Trophoblast cell (in vitro differentiated cells and primary cell): ENCODE measurements around the gene THUMPD1.
"Not testable (repeated sequence)": the region's sequence is repeated elsewhere in the genome, so short reads cannot be mapped to it uniquely, and the experiment has no call there.

Source experiments
- DNase-seq, 2 donors: peaks; one replicate each; pipeline ENCODE4 v3.0.0-alpha.2; 2016
- H2AFZ ChIP-seq: 2 replicates; pipeline ENCODE4 v1.6.1; 2013; ENCODE audit warnings: low read length, moderate library complexity, mild to moderate bottlenecking; ENCODE audit not compliant: insufficient read depth, poor library complexity
- H2AK5ac ChIP-seq: 2 replicates; pipeline ENCODE4 v1.6.1; 2013; ENCODE audit warnings: mild to moderate bottlenecking, low read length
- H2BK120ac ChIP-seq: 2 replicates; pipeline ENCODE4 v1.6.1; 2013; ENCODE audit warnings: low read length, mild to moderate bottlenecking, moderate library complexity; ENCODE audit not compliant: insufficient read depth, poor library complexity
- H2BK12ac ChIP-seq: 2 replicates; pipeline ENCODE4 v1.6.1; 2013; ENCODE audit warnings: mild to moderate bottlenecking, low read length, moderate library complexity
- H2BK5ac ChIP-seq: 2 replicates; pipeline ENCODE4 v1.6.1; 2013; ENCODE audit warnings: low read length, low read depth, moderate library complexity, mild to moderate bottlenecking; ENCODE audit not compliant: poor library complexity
- H3K14ac ChIP-seq: 2 replicates; pipeline ENCODE4 v1.6.1; 2013; ENCODE audit warnings: mild to moderate bottlenecking, low read length
- H3K18ac ChIP-seq: 2 replicates; pipeline ENCODE4 v1.6.1; 2013; ENCODE audit warnings: mild to moderate bottlenecking, low read length
- H3K23ac ChIP-seq: 2 replicates; pipeline ENCODE4 v1.6.1; 2013; ENCODE audit warnings: low read length
- H3K27ac ChIP-seq: 2 replicates; pipeline ENCODE4 v1.5.1; 2013; ENCODE audit warnings: low read depth, mild to moderate bottlenecking, inconsistent platforms, low read length, moderate library complexity
- H3K27me3 ChIP-seq: 2 replicates; pipeline ENCODE4 v1.6.1; 2013; ENCODE audit warnings: inconsistent platforms, mild to moderate bottlenecking, low read length, moderate library complexity; ENCODE audit not compliant: insufficient read depth
- H3K36me3 ChIP-seq, 2 experiments: 1 replicate in 1 of 2; 2 replicates in 1 of 2; pipeline ENCODE4 v1.6.1; 2013; ENCODE audit warnings: low read length in 2 of 2, mild to moderate bottlenecking in 2 of 2, moderate library complexity in 1 of 2; ENCODE audit not compliant: insufficient read depth in 2 of 2, control insufficient read depth in 1 of 2
- H3K4ac ChIP-seq: 2 replicates; pipeline ENCODE4 v1.6.1; 2013; ENCODE audit warnings: low read depth, mild to moderate bottlenecking, low read length, moderate library complexity
- H3K4me1 ChIP-seq, 2 experiments: 1 replicate in 1 of 2; 2 replicates in 1 of 2; pipeline ENCODE4 v1.6.1; 2013; ENCODE audit warnings: low read length in 2 of 2, mild to moderate bottlenecking in 2 of 2, moderate library complexity in 1 of 2; ENCODE audit not compliant: insufficient read depth in 2 of 2, control insufficient read depth in 1 of 2
- H3K4me2 ChIP-seq: 2 replicates; pipeline ENCODE4 v1.6.1; 2013; ENCODE audit warnings: inconsistent platforms, mild to moderate bottlenecking, low read length, moderate library complexity
- H3K4me3 ChIP-seq: 2 replicates; pipeline ENCODE4 v1.5.1; 2013; ENCODE audit warnings: mild to moderate bottlenecking, low read depth, low read length, inconsistent platforms
- H3K79me1 ChIP-seq: one replicate; pipeline ENCODE4 v1.6.1; 2013; ENCODE audit warnings: low read length
- H3K79me2 ChIP-seq: 2 replicates; pipeline ENCODE4 v1.6.1; 2013; ENCODE audit warnings: low read length, mild to moderate bottlenecking; ENCODE audit not compliant: control insufficient read depth, insufficient read depth, poor library complexity
- H3K9ac ChIP-seq: 2 replicates; pipeline ENCODE4 v1.6.1; 2013; ENCODE audit warnings: mild to moderate bottlenecking, low read length
- H3K9me3 ChIP-seq: 2 replicates; pipeline ENCODE4 v1.6.1; 2013; ENCODE audit warnings: low read depth, mild to moderate bottlenecking, control low read depth, inconsistent platforms, low read length; ENCODE audit not compliant: insufficient read depth
- H4K12ac ChIP-seq: 2 replicates; pipeline ENCODE4 v1.6.1; 2013; ENCODE audit warnings: low read depth, mild to moderate bottlenecking, low read length, moderate library complexity
- H4K8ac ChIP-seq: 2 replicates; pipeline ENCODE4 v1.6.1; 2013; ENCODE audit warnings: low read depth, mild to moderate bottlenecking, low read length, moderate library complexity
- H4K91ac ChIP-seq: one replicate; pipeline ENCODE4 v1.6.1; 2013; ENCODE audit warnings: low read depth, mild to moderate bottlenecking, low read length, moderate library complexity
- WGBS: extraction: QIAGEN DNeasy Blood & Tissue Kit; methylation state at CpG from one replicate; pipeline ENCODE4 v1.1.7; 2013; ENCODE audit warnings: missing lambda C conversion rate; ENCODE audit not compliant: insufficient read length, insufficient coverage; ENCODE audit errors: extremely low coverage; 5-methylcytosine and 5-hydroxymethylcytosine counted together

Gene THUMPD1

DNA sequence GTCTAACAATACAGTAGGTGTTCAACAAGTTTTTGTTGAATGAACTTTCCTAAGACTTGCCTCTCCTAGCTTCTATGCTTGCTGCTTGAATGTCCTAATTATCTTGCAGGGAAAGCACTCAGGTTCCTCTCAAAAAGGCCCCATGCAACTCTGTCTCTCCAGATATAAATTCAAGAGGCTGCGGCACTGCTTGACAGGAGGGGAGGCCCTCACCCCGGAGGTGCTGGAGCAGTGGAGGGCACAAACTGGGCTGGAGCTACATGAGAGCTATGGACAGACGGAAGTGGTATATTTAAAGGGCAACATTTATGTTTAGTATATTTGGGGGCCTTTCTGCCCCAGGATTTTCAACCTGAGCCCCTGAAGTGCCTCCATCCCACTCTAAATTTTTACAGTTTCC is 14.4 kb downstream of the THUMPD1 start:
- Histone ChIP-seq H2AFZ (no peak overlapping the region), H4K8ac (no peak overlapping the region), H3K9me3 (no peaks in the 10 kb centered on the region), H3K18ac (no peak overlapping the region), H3K4me1 (no peaks in the 10 kb centered on the region), H4K12ac (no peak overlapping the region), H4K91ac (no peak overlapping the region), H2BK120ac (no peak overlapping the region), H3K14ac (no peak overlapping the region), H2BK5ac (no peak overlapping the region), H3K9ac (no peak overlapping the region), H2BK12ac (no peak overlapping the region), H2AK5ac (no peak overlapping the region), H3K27ac (no peak overlapping the region), H3K79me2 (no peaks in the 10 kb centered on the region), H3K27me3 (no peaks in the 10 kb centered on the region), H3K4me2 (no peak overlapping the region), H3K23ac (no peak overlapping the region), H3K79me1 (no peaks in the 10 kb centered on the region), H3K4ac (no peak overlapping the region), H3K4me3 (no peak overlapping the region), H3K36me3 (no peaks in the 10 kb centered on the region)
- DNase-seq: no peak
- no CpG with 5 or more reads among the region's 3 CpGs for WGBS

DNA sequence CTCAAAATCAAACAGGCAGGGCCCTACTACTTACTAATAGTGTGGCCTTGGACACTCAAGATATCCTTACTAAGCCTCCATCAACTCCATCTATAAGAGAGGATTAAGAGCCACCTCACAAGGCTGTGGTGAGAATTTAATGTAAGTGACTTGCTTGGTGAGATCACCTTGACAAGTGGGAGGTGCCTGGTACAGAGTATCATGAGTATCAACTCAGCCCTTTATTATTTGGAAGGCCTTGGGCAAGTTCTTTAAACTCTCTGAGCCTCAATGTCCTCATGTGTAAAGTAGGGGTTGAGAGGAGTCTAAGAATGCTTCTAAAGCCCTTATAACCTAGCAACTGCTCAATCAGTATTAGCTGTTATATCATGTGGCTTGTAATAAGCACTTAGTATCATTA is 15.0 kb downstream of the THUMPD1 start:
- no peaks in the 10 kb centered on the region for H3K4me1 ChIP-seq
- H3K18ac ChIP-seq: no peak overlapping the region
- no peak overlapping the region for H3K9ac ChIP-seq
- no peak overlapping the region for H3K4me3 ChIP-seq
- H3K79me1 ChIP-seq: no peaks in the 10 kb centered on the region
- no peaks in the 10 kb centered on the region for H3K27me3 ChIP-seq
- no peak overlapping the region for H3K14ac ChIP-seq
- DNase-seq: no peak
- H3K23ac ChIP-seq: no peak overlapping the region
- H4K12ac ChIP-seq: no peak overlapping the region
- H2AK5ac ChIP-seq: no peak overlapping the region
- H3K79me2 ChIP-seq: no peaks in the 10 kb centered on the region
- H2BK12ac ChIP-seq: no peak overlapping the region
- H4K91ac ChIP-seq: no peak overlapping the region
- no peak overlapping the region for H3K4ac ChIP-seq
- no peak overlapping the region for H2AFZ ChIP-seq
- no peak overlapping the region for H2BK5ac ChIP-seq
- no peak overlapping the region for H3K4me2 ChIP-seq
- H2BK120ac ChIP-seq: no peak overlapping the region
- H3K36me3 ChIP-seq: no peaks in the 10 kb centered on the region
- H4K8ac ChIP-seq: no peak overlapping the region
- no peaks in the 10 kb centered on the region for H3K9me3 ChIP-seq
- H3K27ac ChIP-seq: no peak overlapping the region

- Histone ChIP-seq H3K79me1 (no peaks in the 10 kb centered on the region), H3K79me2 (no peaks in the 10 kb centered on the region), H3K4ac (no peak overlapping the region), H3K36me3 (no peaks in the 10 kb centered on the region), H3K4me3 (no peak overlapping the region), H3K4me2 (no peak overlapping the region), H3K23ac (no peak overlapping the region), H3K4me1 (no peaks in the 10 kb centered on the region), H3K9me3 (peaks cover 2% of the 10 kb centered on the region), H3K14ac (no peak overlapping the region), H2BK120ac (no peak overlapping the region), H2AFZ (no peak overlapping the region), H3K27ac (no peak overlapping the region), H3K18ac (no peak overlapping the region), H4K12ac (no peak overlapping the region), H3K27me3 (no peaks in the 10 kb centered on the region), H3K9ac (no peak overlapping the region), H2BK12ac (no peak overlapping the region), H2AK5ac (no peak overlapping the region), H2BK5ac (no peak overlapping the region), H4K91ac (no peak overlapping the region), H4K8ac (no peak overlapping the region)
- WGBS: no CpG with 5 or more reads among the region's 4 CpGs
- DNase-seq: no peak
Measured at GRCh38 chr16:20720251-20720650, 21.4 kb downstream of the THUMPD1 start.

DNA sequence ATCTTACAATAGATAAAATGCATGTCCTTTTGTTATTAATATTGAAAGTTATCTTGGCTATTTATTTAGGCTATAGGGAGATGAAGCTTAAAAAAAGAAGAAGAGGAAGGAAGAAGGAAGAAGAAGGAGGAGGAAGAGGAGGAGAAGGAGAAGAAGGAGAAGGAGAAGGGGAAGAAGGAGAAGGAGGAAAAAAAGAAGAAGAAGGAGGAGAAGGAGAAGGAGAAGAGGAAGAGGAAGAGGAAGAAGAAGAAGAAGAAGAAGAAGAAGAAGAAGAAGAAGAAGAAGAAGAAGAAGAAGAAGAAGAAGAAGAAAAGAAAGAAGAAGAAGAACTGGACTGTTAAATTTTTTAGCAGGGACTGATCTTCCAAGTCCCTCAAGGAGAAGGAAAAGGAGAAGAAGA is 23.9 kb downstream of the THUMPD1 start:
- H3K4me1 ChIP-seq, H3K79me1 ChIP-seq, DNase-seq: not testable (repeated sequence)

More for the DNA sequence above, 23.9 kb downstream of the THUMPD1 start:
- not testable (repeated sequence) for H3K79me2 ChIP-seq, H3K36me3 ChIP-seq, H3K4me2 ChIP-seq, H3K4me3 ChIP-seq, H2BK12ac ChIP-seq, H3K27me3 ChIP-seq, H2BK5ac ChIP-seq, H3K27ac ChIP-seq, H4K12ac ChIP-seq, H2AFZ ChIP-seq, H4K91ac ChIP-seq, H3K14ac ChIP-seq, H2AK5ac ChIP-seq, H3K23ac ChIP-seq, H3K9me3 ChIP-seq, H3K4ac ChIP-seq, H2BK120ac ChIP-seq, H4K8ac ChIP-seq, H3K18ac ChIP-seq, H3K9ac ChIP-seq
